Transverse colon (tissue), 4 donors: ENCODE results near the gene EP400.

Source experiments
- CTCF ChIP-seq, 5 experiments: fragments of 200-600 bp in 3 of 5; fragments of 450-650 bp in 2 of 5; sonication (generic) in 3 of 5; IDR thresholded peaks; 1 replicate in 2 of 5; 2 replicates in 3 of 5; pipeline ENCODE4 v1.5.1; 2016 to 2017; ENCODE audit warnings: antibody characterized with exemption in 5 of 5, inconsistent platforms in 3 of 5, mild to moderate bottlenecking in 2 of 5, moderate library complexity in 1 of 5
- POLR2A ChIP-seq: fragments of 450-650 bp; IDR thresholded peaks from one replicate; pipeline ENCODE4 v1.6.1; 2016; ENCODE audit warnings: antibody characterized with exemption, mild to moderate bottlenecking, moderate library complexity
- POLR2AphosphoS5 ChIP-seq, 3 donors: sonication (generic); formaldehyde crosslinking; IDR thresholded peaks; one replicate each; pipeline ENCODE4 v1.6.1; 2016; ENCODE audit warnings: antibody characterized with exemption in 3 of 3

GRCh38 chr12:132003846-132004245 is 54.1 kb downstream of the EP400 start:
- no peak for TF ChIP-seq CTCF (IDR thresholded peaks at IDR 0.05)
- TF ChIP-seq POLR2AphosphoS5 (IDR thresholded peaks at IDR 0.05): no peak
- TF ChIP-seq POLR2A: no peak
